H9 (cell line): ENCODE measurements around the gene PRKCD. TPM values are rescaled to one million over a fixed set of nuclear protein-coding genes. Genes with fewer than 3 reads are reported as not detected.
A peak's percentile ranks its signal among the peaks of the same experiment; 100 is the strongest.

Experiments used
- DNase-seq: peaks from one replicate; pipeline ENCODE4 v3.0.0-alpha.2; 2017
- H2AFZ ChIP-seq: one replicate; pipeline ENCODE4 v1.6.1; 2013; ENCODE audit warnings: mild to moderate bottlenecking, low read length, control low read depth, moderate library complexity
- H2AK5ac ChIP-seq: 2 replicates; pipeline ENCODE4 v1.6.1; 2013; ENCODE audit warnings: low read length, control low read depth, mixed read lengths; ENCODE audit not compliant: insufficient read length
- H2BK120ac ChIP-seq: one replicate; pipeline ENCODE4 v1.6.1; 2013; ENCODE audit warnings: low read depth, mild to moderate bottlenecking, low read length, control low read depth, inconsistent platforms; ENCODE audit not compliant: poor library complexity, severe bottlenecking
- H2BK12ac ChIP-seq: 2 replicates; pipeline ENCODE4 v1.6.1; 2013; ENCODE audit warnings: low read length, control low read depth, mixed read lengths, low read depth; ENCODE audit not compliant: insufficient read length
- H2BK15ac ChIP-seq: 2 replicates; pipeline ENCODE4 v1.6.1; 2013; ENCODE audit warnings: low read depth, low read length, control low read depth
- H2BK20ac ChIP-seq: one replicate; pipeline ENCODE4 v1.6.1; 2013; ENCODE audit warnings: low read depth, mild to moderate bottlenecking, low read length, control low read depth, inconsistent platforms; ENCODE audit not compliant: poor library complexity, severe bottlenecking
- H2BK5ac ChIP-seq: 2 replicates; pipeline ENCODE4 v1.6.1; 2013; ENCODE audit warnings: low read length, control low read depth, mixed read lengths; ENCODE audit not compliant: insufficient read length
- H3K14ac ChIP-seq: 2 replicates; pipeline ENCODE4 v1.6.1; 2013; ENCODE audit warnings: low read length, control low read depth; ENCODE audit not compliant: insufficient read depth
- H3K18ac ChIP-seq: 2 replicates; pipeline ENCODE4 v1.6.1; 2013; ENCODE audit warnings: low read depth, mild to moderate bottlenecking, mixed read lengths, low read length, control low read depth; ENCODE audit not compliant: insufficient read length
- H3K23ac ChIP-seq: 2 replicates; pipeline ENCODE4 v1.6.1; 2013; ENCODE audit warnings: low read length, control low read depth, mixed read lengths, low read depth; ENCODE audit not compliant: insufficient read length
- H3K23me2 ChIP-seq: 2 replicates; pipeline ENCODE4 v1.6.1; 2013; ENCODE audit warnings: low read depth, mild to moderate bottlenecking, mixed read lengths, low read length, control low read depth; ENCODE audit not compliant: insufficient read length, poor library complexity, severe bottlenecking
- H3K27ac ChIP-seq: 2 replicates; pipeline ENCODE4 v1.5.1; 2013; ENCODE audit warnings: low read length, control low read depth, mixed read lengths, low read depth; ENCODE audit not compliant: insufficient read length
- H3K27me3 ChIP-seq: 2 replicates; pipeline ENCODE4 v1.6.1; 2013; ENCODE audit warnings: low read length, control low read depth, inconsistent platforms; ENCODE audit not compliant: insufficient read depth
- H3K4ac ChIP-seq: 2 replicates; pipeline ENCODE4 v1.6.1; 2013; ENCODE audit warnings: low read depth, mild to moderate bottlenecking, control low read depth, inconsistent platforms, low read length, moderate library complexity
- H3K4me1 ChIP-seq: 2 replicates; pipeline ENCODE4 v1.6.1; 2013; ENCODE audit warnings: low read length, control low read depth, inconsistent platforms; ENCODE audit not compliant: insufficient read depth
- H3K4me2 ChIP-seq: 2 replicates; pipeline ENCODE4 v1.6.1; 2013; ENCODE audit warnings: low read length, control low read depth, mixed read lengths; ENCODE audit not compliant: insufficient read length, insufficient read depth
- H3K56ac ChIP-seq: 2 replicates; pipeline ENCODE4 v1.6.1; 2013; ENCODE audit warnings: low read depth, mild to moderate bottlenecking, mixed read lengths, low read length, control low read depth; ENCODE audit not compliant: insufficient read length
- H3K79me1 ChIP-seq: 2 replicates; pipeline ENCODE4 v1.6.1; 2013; ENCODE audit warnings: low read depth, mild to moderate bottlenecking, moderate library complexity, low read length, control low read depth, inconsistent platforms; ENCODE audit not compliant: insufficient read depth, poor library complexity, severe bottlenecking
- H3K79me2 ChIP-seq: 2 replicates; pipeline ENCODE4 v1.6.1; 2013; ENCODE audit warnings: low read length, control low read depth, inconsistent platforms; ENCODE audit not compliant: insufficient read depth
- H3K9ac ChIP-seq: 2 replicates; pipeline ENCODE4 v1.6.1; 2013; ENCODE audit warnings: low read length, control low read depth, mixed read lengths; ENCODE audit not compliant: insufficient read length; ENCODE audit errors: extremely low read depth
- H3K9me3 ChIP-seq: one replicate; pipeline ENCODE4 v1.6.1; 2013; ENCODE audit warnings: low read depth, low read length, inconsistent platforms; ENCODE audit not compliant: control insufficient read depth
- H3T11ph ChIP-seq: one replicate; pipeline ENCODE4 v1.6.1; 2013; ENCODE audit warnings: mild to moderate bottlenecking, low read length, control low read depth, inconsistent platforms
- H4K20me1 ChIP-seq: one replicate; pipeline ENCODE4 v1.6.1; 2013; ENCODE audit not compliant: control insufficient read depth, insufficient read length, insufficient read depth
- H4K5ac ChIP-seq: 2 replicates; pipeline ENCODE4 v1.6.1; 2013; ENCODE audit warnings: low read depth, mild to moderate bottlenecking, mixed read lengths, low read length, control low read depth; ENCODE audit not compliant: insufficient read length
- H4K8ac ChIP-seq: replicated peaks from 2 replicates; pipeline ENCODE4 v1.6.1; 2013; ENCODE audit warnings: low read length, control low read depth, mixed read lengths, low read depth; ENCODE audit not compliant: insufficient read length
- H4K91ac ChIP-seq: 2 replicates; pipeline ENCODE4 v1.6.1; 2013; ENCODE audit warnings: low read depth, mild to moderate bottlenecking, moderate library complexity, mixed read lengths, low read length, control low read depth; ENCODE audit not compliant: insufficient read length
- H3K27ac Mint-ChIP-seq, 3 experiments: 2 replicates in 2 of 3; 3 replicates in 1 of 3; pipeline ENCODE4 v1.8.0; 2020 to 2021; ENCODE audit warnings: mixed read lengths in 3 of 3, mild to moderate bottlenecking in 1 of 3, moderate library complexity in 1 of 3
- H3K27me3 Mint-ChIP-seq: 2 replicates; pipeline ENCODE4 v1.8.0; 2021; ENCODE audit warnings: low read depth, mild to moderate bottlenecking, moderate library complexity, mixed read lengths
- H3K36me3 Mint-ChIP-seq, 3 experiments: 2 replicates in 2 of 3; 3 replicates in 1 of 3; pipeline ENCODE4 v1.8.0; 2020 to 2021; ENCODE audit warnings: low read depth in 3 of 3, mixed read lengths in 3 of 3; ENCODE audit not compliant: insufficient read depth in 1 of 3
- H3K4me1 Mint-ChIP-seq, 2 experiments: 2 replicates each; pipeline ENCODE4 v1.8.0; 2020; ENCODE audit warnings: mixed read lengths in 2 of 2
- H3K4me3 Mint-ChIP-seq, 2 experiments: 2 replicates in 1 of 2; 3 replicates in 1 of 2; pipeline ENCODE4 v1.8.0; 2020 to 2021; ENCODE audit warnings: mild to moderate bottlenecking in 2 of 2, mixed read lengths in 2 of 2, moderate library complexity in 1 of 2
- H3K9me3 Mint-ChIP-seq, 2 experiments: 2 replicates in 1 of 2; 3 replicates in 1 of 2; pipeline ENCODE4 v1.8.0; 2020; ENCODE audit warnings: mild to moderate bottlenecking in 2 of 2, mixed read lengths in 2 of 2, moderate library complexity in 1 of 2
- CTCF ChIP-seq: fragments of 200-600 bp; sonication (generic); conservative IDR thresholded peaks from 3 replicates; pipeline ENCODE4 v1.8.0; 2021; ENCODE audit warnings: antibody characterized with exemption, mild to moderate bottlenecking
- WGBS: extraction: QIAGEN DNeasy Blood & Tissue Kit; methylation state at CpG from one replicate; pipeline ENCODE4 v1.1.7; 2013; ENCODE audit warnings: missing lambda C conversion rate, low lambda C conversion rate, mixed read lengths; ENCODE audit not compliant: insufficient read length; ENCODE audit errors: extremely low coverage; 5-methylcytosine and 5-hydroxymethylcytosine counted together
- total RNA-seq: library from RNA; stranded (reverse); gene quantifications from 2 replicates; pipeline ENCODE4 v1.2.1, GENCODE V29; 2021

The PRKCD gene
- total RNA-seq, 1 experiment from 2014 or later = 23.7 TPM

GRCh38 chr3:53236112-53236841 is 75.3 kb downstream of the PRKCD start:
- no peak overlapping the region for H2BK5ac ChIP-seq
- Mint-ChIP-seq H3K36me3 (peaks cover 70 to 93% (median 90%) of the 10 kb centered on the region in 3 experiments), H3K27ac (peak overlapping the region; percentile 88 to 95 (median 94); a peak in 5 of 7 replicates), H3K9me3 (no peaks in the 10 kb centered on the region), H3K27me3 (no peaks in the 10 kb centered on the region), H3K4me1 (peaks cover 4 to 9% of the 10 kb centered on the region in 2 experiments; a peak in 3 of 4 replicates), H3K4me3 (no peak overlapping the region)
- no peak overlapping the region; the same call in 1 of the 2 replicates for H3K14ac ChIP-seq
- no peaks in the 10 kb centered on the region for H3K9me3 ChIP-seq
- H3K4ac ChIP-seq = no peak overlapping the region
- WGBS = no CpG with 5 or more reads among the region's 9 CpGs
- H2AFZ ChIP-seq = no peak overlapping the region
- no peak overlapping the region for H2BK15ac ChIP-seq
- no peak overlapping the region for H3T11ph ChIP-seq
- TF ChIP-seq CTCF = no peak
- H2BK12ac ChIP-seq = no peak overlapping the region
- peaks cover 12% of the 10 kb centered on the region for H3K79me1 ChIP-seq
- H2BK120ac ChIP-seq = no peak overlapping the region
- H3K27ac ChIP-seq = no peak overlapping the region
- no peak overlapping the region for H3K4me2 ChIP-seq
- H3K23ac ChIP-seq = no peak overlapping the region
- H4K5ac ChIP-seq = no peak overlapping the region
- H3K23me2 ChIP-seq = no peaks in the 10 kb centered on the region
- H2AK5ac ChIP-seq = no peak overlapping the region
- H3K4me1 ChIP-seq = no peaks in the 10 kb centered on the region
- H4K20me1 ChIP-seq = no peaks in the 10 kb centered on the region
- H3K9ac ChIP-seq = no peak overlapping the region
- H2BK20ac ChIP-seq = no peak overlapping the region
- H3K18ac ChIP-seq = no peak overlapping the region
- no peak overlapping the region for H4K8ac ChIP-seq
- DNase-seq = peak; percentile 66
- no peaks in the 10 kb centered on the region; the same call in 1 of the 2 replicates for H3K79me2 ChIP-seq
- H3K56ac ChIP-seq = no peak overlapping the region
- H4K91ac ChIP-seq = no peak overlapping the region
- no peaks in the 10 kb centered on the region for H3K27me3 ChIP-seq
